NCI-H2196 (cell line): ENCODE data around the gene C5orf15.

Experiments used
- DNase-seq: peaks from one replicate; lab custom pipeline; 2025; ENCODE audit not compliant: unreplicated experiment; lab: John Stamatoyannopoulos, UW

C5orf15 gene

GRCh38 chr5:133968204-133968980, at the start of gene C5orf15:
Gene C5orf15 (minus strand): TSS chr5:133968625. CDS start chr5:133968584, 41 bp downstream.
- peak; percentile 95 for DNase-seq

GRCh38 chr5:134008266-134008749, 39.9 kb upstream of the C5orf15 start:
- no peak for DNase-seq

GRCh38 chr5:134007581-134008265, 39.3 kb upstream of the C5orf15 start:
- no peak for DNase-seq

- no peak for DNase-seq
Observed at GRCh38 chr5:134006115-134006514, 37.7 kb upstream of the C5orf15 start.

- DNase-seq: no peak
Observed at GRCh38 chr5:134005417-134006061, 37.1 kb upstream of the C5orf15 start.

- peak; percentile 75 for DNase-seq
Observed at GRCh38 chr5:134004626-134005416, 36.4 kb upstream of the C5orf15 start, which contains the start of gene VDAC1. Gene VDAC1 (minus strand): TSS chr5:134004975. CDS start chr5:133993012, 11,963 bp downstream.

GRCh38 chr5:134003817-134004625, 35.6 kb upstream of the C5orf15 start:
- no peak for DNase-seq

- no peak for DNase-seq
Observed at GRCh38 chr5:134003064-134003816, 34.8 kb upstream of the C5orf15 start.

- DNase-seq: no peak
Observed at GRCh38 chr5:134001938-134002731, 33.7 kb upstream of the C5orf15 start.

GRCh38 chr5:134000696-134001453, 32.5 kb upstream of the C5orf15 start:
- DNase-seq: no peak

- no peak for DNase-seq
Observed at GRCh38 chr5:134000091-134000511, 31.7 kb upstream of the C5orf15 start.

- DNase-seq: no peak
Observed at GRCh38 chr5:133998807-133999206, 30.4 kb upstream of the C5orf15 start.

GRCh38 chr5:133998042-133998441, 29.6 kb upstream of the C5orf15 start:
- DNase-seq: no peak

- no peak for DNase-seq
Observed at GRCh38 chr5:133996683-133997252, 28.3 kb upstream of the C5orf15 start.

GRCh38 chr5:133995883-133996563, 27.6 kb upstream of the C5orf15 start:
- DNase-seq: no peak

GRCh38 chr5:133995341-133995740, 26.9 kb upstream of the C5orf15 start:
- no peak for DNase-seq

GRCh38 chr5:133994990-133995333, 26.5 kb upstream of the C5orf15 start:
- DNase-seq: no peak
